Lung (tissue), 12 donors: ENCODE measurements around the gene C19orf33. TPM values are rescaled to one million over a fixed set of nuclear protein-coding genes. Genes with fewer than 3 reads are reported as not detected.

Source experiments
- ATAC-seq: fragments of 200-7000 bp; cut with Tn5 transposase; one replicate; pipeline ENCODE4 v1.9.1; 2020; ENCODE audit warnings: moderate number of reproducible peaks; ENCODE audit not compliant: insufficient read depth, low FRiP score
- DNase-seq, 3 donors: peaks; one replicate each; pipeline ENCODE4 v3.0.0-alpha.2; 2013 to 2017
- H3K27ac ChIP-seq, 2 donors: one replicate each; pipeline ENCODE4 v1.5.1; 2013; ENCODE audit warnings: mild to moderate bottlenecking in 2 of 2, moderate library complexity in 2 of 2, control low read depth in 1 of 2, inconsistent platforms in 1 of 2, low read depth in 1 of 2, low read length in 1 of 2
- H3K27me3 ChIP-seq, 3 donors: one replicate each; pipeline ENCODE4 v1.5.1; 2013; ENCODE audit warnings: low read length in 2 of 3; ENCODE audit not compliant: control insufficient read depth in 3 of 3, insufficient read depth in 3 of 3
- H3K36me3 ChIP-seq, 4 donors: one replicate each; pipeline ENCODE4 v1.5.1; 2013; ENCODE audit warnings: low read length in 4 of 4, mild to moderate bottlenecking in 1 of 4, moderate library complexity in 1 of 4; ENCODE audit not compliant: control insufficient read depth in 4 of 4, insufficient read depth in 4 of 4
- H3K4me1 ChIP-seq, 5 donors: one replicate each; pipeline ENCODE4 v1.5.1; 2013; ENCODE audit warnings: low read length in 5 of 5, mild to moderate bottlenecking in 2 of 5, moderate library complexity in 1 of 5; ENCODE audit not compliant: control insufficient read depth in 5 of 5, insufficient read depth in 5 of 5
- H3K4me3 ChIP-seq: one replicate; pipeline ENCODE4 v1.5.1; 2013; ENCODE audit warnings: mild to moderate bottlenecking, control low read depth, moderate library complexity
- H3K9ac ChIP-seq, 2 donors: one replicate each; pipeline ENCODE4 v1.5.1; 2013; ENCODE audit warnings: low read length in 2 of 2, control low read depth in 1 of 2; ENCODE audit not compliant: insufficient read depth in 1 of 2
- H3K9me3 ChIP-seq, 4 donors: one replicate each; pipeline ENCODE4 v1.5.1; 2013; ENCODE audit warnings: low read length in 3 of 4, mild to moderate bottlenecking in 1 of 4, moderate library complexity in 1 of 4; ENCODE audit not compliant: control insufficient read depth in 4 of 4, insufficient read depth in 3 of 4
- WGBS, 2 donors: extraction: QIAGEN DNeasy Blood & Tissue Kit; methylation state at CpG; one replicate each; pipeline ENCODE4 v1.1.7; 2013; 5-methylcytosine and 5-hydroxymethylcytosine counted together
- polyA plus RNA-seq, 2 donors: library from polyadenylated mRNA; stranded (reverse); fragments of 200-250 nt; gene quantifications; one replicate each; pipeline ENCODE4 v1.2.1, GENCODE V29; 2013
- total RNA-seq, 2 donors: library from RNA; depleted of rRNA in 1 of 2; stranded (reverse); fragments of >200 nt in 1 of 2; gene quantifications; one replicate each; pipeline ENCODE4 v1.2.1, GENCODE V29; 2014 to 2021
- TF ChIP-seq, protein P1 (sequence below): IDR thresholded peaks from 2 replicates; pipeline ENCODE4 v1.5.1; 2012; ENCODE audit warnings: mild to moderate bottlenecking; ENCODE audit errors: control extremely low read depth, extremely low read depth
- donor health status: control.
- donor health status: control.
- donor health status: Bipolar disorder and iron deficiency.
- donor health status: healthy.
- donor health status: DM: yes; HTN: yes; CAD: no.

The C19orf33 gene
- total and polyA plus RNA-seq, 4 donors = 32.0 to 687 (median 131) TPM

DNA sequence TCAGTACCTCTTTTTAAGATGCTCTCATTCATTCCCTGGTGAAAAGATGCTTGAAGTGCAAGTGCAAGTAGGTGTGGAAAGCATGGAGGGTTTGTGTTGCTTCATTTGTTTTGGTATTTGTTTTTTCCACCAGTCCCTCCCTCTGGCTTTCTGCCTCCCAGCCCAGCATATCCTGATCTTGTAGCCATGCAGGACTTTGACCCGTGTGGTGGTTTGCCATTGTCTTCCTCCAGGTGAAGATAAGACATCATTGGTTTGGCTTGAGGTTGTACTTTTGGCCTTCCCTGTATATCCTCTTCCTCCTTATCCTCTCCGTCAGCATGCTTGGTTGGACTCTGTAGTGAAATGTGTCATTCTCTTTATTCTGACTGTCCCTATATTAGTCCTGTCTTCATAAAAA is 30.6 kb upstream of the C19orf33 start:
- TF ChIP-seq, protein P1, sequence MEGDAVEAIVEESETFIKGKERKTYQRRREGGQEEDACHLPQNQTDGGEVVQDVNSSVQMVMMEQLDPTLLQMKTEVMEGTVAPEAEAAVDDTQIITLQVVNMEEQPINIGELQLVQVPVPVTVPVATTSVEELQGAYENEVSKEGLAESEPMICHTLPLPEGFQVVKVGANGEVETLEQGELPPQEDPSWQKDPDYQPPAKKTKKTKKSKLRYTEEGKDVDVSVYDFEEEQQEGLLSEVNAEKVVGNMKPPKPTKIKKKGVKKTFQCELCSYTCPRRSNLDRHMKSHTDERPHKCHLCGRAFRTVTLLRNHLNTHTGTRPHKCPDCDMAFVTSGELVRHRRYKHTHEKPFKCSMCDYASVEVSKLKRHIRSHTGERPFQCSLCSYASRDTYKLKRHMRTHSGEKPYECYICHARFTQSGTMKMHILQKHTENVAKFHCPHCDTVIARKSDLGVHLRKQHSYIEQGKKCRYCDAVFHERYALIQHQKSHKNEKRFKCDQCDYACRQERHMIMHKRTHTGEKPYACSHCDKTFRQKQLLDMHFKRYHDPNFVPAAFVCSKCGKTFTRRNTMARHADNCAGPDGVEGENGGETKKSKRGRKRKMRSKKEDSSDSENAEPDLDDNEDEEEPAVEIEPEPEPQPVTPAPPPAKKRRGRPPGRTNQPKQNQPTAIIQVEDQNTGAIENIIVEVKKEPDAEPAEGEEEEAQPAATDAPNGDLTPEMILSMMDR = no peak
- Histone ChIP-seq H3K9ac (no peak overlapping the region), H3K9me3 (no peaks in the 10 kb centered on the region), H3K27ac (no peak overlapping the region), H3K36me3 (no peaks in the 10 kb centered on the region), H3K27me3 (no peaks in the 10 kb centered on the region), H3K4me3 (no peak overlapping the region), H3K4me1 (peaks cover 6 to 38% (median 18%) of the 10 kb centered on the region in 5 donors)
- ATAC-seq (no peak), DNase-seq (no peak)
- 69 to 81% methylated on average over 2 of the region's 2 CpGs for WGBS, 2 donors

DNA sequence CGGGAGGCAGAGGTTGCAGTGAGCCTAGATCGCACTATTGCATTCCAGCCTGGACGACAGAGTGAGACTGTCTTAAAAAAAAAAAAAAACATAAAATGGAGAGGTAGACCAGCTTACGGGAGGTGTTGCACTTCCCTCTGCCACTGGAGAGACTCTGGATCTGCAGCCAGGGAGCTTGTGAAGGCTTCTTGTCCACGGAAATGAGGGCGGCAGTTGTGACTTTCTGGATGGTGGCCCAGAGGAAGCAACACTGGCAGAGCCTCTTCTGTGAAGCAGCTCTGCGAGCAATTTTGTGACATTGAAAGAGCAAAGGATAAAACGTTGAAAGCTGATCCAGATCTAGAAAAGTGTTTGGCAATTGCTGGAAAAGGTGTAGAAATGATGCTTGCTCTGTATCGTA is 29.3 kb upstream of the C19orf33 start:
- Histone ChIP-seq H3K9ac (peak overlapping the region in 1 of 2 donors; percentile 71), H3K27me3 (no peaks in the 10 kb centered on the region), H3K9me3 (no peaks in the 10 kb centered on the region), H3K36me3 (no peaks in the 10 kb centered on the region), H3K27ac (peak overlapping the region in 1 of 2 donors; percentile 10), H3K4me3 (no peak overlapping the region), H3K4me1 (peaks cover 6 to 40% (median 14%) of the 10 kb centered on the region in 5 donors)
- 20 to 63% methylated on average over 9 of the region's 9 CpGs for WGBS, 2 donors
- DNase-seq = peak; percentile 62 to 82 (median 65)
- TF ChIP-seq, protein P1 = no peak
- no peak for ATAC-seq

DNA sequence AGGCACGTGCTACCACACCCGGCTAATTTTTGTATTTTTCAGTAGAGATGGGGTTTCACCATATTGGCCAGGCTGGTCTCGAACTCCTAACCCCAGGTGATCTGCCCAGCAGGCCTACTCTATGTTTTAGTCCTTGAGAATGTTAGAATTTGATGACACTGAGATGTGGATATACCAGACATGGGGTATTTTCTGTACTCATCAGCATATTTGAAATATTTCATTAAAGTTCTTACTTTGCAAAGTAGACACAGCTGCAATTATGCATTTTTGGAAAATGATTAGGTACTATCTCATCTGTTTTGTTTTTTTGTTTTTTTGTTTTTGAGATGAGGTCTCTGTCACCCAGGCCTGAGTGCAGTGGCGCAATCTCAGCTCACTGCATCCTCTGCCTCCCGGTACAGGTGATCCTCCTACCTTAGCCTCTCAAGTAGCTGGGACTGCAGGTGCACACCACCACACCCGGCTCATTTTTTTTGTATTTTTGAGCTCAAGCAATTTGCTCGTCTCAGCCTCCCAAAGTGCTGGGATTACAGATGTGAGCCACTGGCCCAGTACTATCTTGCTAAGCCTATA is 27.0 kb upstream of the C19orf33 start:
- 87 to 96% methylated on average over 7 of the region's 7 CpGs for WGBS, 2 donors
- no peaks in the 10 kb centered on the region for H3K27me3 ChIP-seq
- no peaks in the 10 kb centered on the region for H3K9me3 ChIP-seq
- DNase-seq = no peak
- TF ChIP-seq, protein P1 = no peak
- peaks cover 6 to 36% (median 15%) of the 10 kb centered on the region in 5 donors for H3K4me1 ChIP-seq
- no peak overlapping the region for H3K4me3 ChIP-seq
- peak overlapping the region; percentile 86 for H3K27ac ChIP-seq
- H3K36me3 ChIP-seq = no peaks in the 10 kb centered on the region
- peak overlapping the region in 1 of 2 donors; percentile 70 for H3K9ac ChIP-seq
- no peak for ATAC-seq

DNA sequence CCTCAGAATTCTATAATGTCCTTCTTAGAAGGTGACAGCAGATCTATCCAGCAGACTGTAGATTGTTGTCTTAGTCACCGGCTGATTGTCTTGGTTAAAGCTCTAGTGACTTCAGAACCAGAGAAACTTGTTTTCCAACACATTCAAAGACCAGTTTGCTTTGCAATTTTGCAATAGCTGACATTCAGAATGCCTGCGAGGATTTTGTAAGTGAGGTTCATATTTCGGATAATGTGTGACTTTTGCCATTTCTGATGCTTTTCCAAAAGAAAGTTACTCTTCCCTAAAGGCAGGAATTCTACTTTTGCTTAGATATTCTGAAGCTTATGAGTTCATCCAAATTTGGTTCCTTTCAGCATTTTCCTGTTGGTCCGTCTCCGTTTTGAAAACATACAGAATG is 26.5 kb upstream of the C19orf33 start:
- peak overlapping the region in 1 of 2 donors; percentile 70 for H3K9ac ChIP-seq
- DNase-seq (peak in 2 of 3 donors; percentile 84 to 88), ATAC-seq (no peak)
- no peaks in the 10 kb centered on the region for H3K36me3 ChIP-seq
- H3K4me1 ChIP-seq = peaks cover 6 to 36% (median 18%) of the 10 kb centered on the region in 5 donors
- no peak overlapping the region for H3K4me3 ChIP-seq
- WGBS, 2 donors = 38 to 71% methylated on average over 5 of the region's 5 CpGs
- no peaks in the 10 kb centered on the region for H3K27me3 ChIP-seq
- H3K9me3 ChIP-seq = no peaks in the 10 kb centered on the region
- H3K27ac ChIP-seq = peak overlapping the region; percentile 86
- TF ChIP-seq, protein P1 = no peak
